Measurements from ENCODE around the gene TRPV2.

- no peak for TF ChIP-seq GATA2 (IDR thresholded peaks at IDR 0.05; ENCODE audit: low read depth, low read length)
- no peak for TF ChIP-seq GATA3 (IDR thresholded peaks at IDR 0.05; ENCODE audit: low read depth, low read length)
These were observed 63.3 kb downstream of the TRPV2 start for GRCh38 chr17:16478649-16479048.
